DMS79 (cell line): ENCODE data around the gene ABCG1.

Experiments
- DNase-seq: peaks from one replicate; lab custom pipeline; 2025; lab: John Stamatoyannopoulos, UW

Gene ABCG1

GRCh38 chr21:42321231-42321630 is 102.3 kb downstream of the ABCG1 start:
- no peak for DNase-seq

GRCh38 chr21:42321845-42322244 is 102.9 kb downstream of the ABCG1 start:
- DNase-seq = no peak

- DNase-seq = no peak
Observed at GRCh38 chr21:42324896-42325295, 106.0 kb downstream of the ABCG1 start.

- DNase-seq = no peak
Observed at GRCh38 chr21:42330380-42331371, 111.7 kb downstream of the ABCG1 start.

- no peak for DNase-seq
Observed at GRCh38 chr21:42331660-42332059, 112.7 kb downstream of the ABCG1 start.

GRCh38 chr21:42332557-42333317 is 113.8 kb downstream of the ABCG1 start:
- DNase-seq = no peak

GRCh38 chr21:42336054-42336453 is 117.1 kb downstream of the ABCG1 start:
- DNase-seq = no peak

- no peak for DNase-seq
Observed at GRCh38 chr21:42337276-42337675, 118.3 kb downstream of the ABCG1 start.

GRCh38 chr21:42337830-42338728 is 119.1 kb downstream of the ABCG1 start:
- peak; percentile 91 for DNase-seq

GRCh38 chr21:42338729-42339715 is 120.1 kb downstream of the ABCG1 start:
- no peak for DNase-seq

- DNase-seq = no peak
Observed at GRCh38 chr21:42340187-42341050, 121.5 kb downstream of the ABCG1 start.

- no peak for DNase-seq
Observed at GRCh38 chr21:42341776-42342542, 123.0 kb downstream of the ABCG1 start.

- no peak for DNase-seq
Observed at GRCh38 chr21:42343101-42343500, 124.2 kb downstream of the ABCG1 start.

GRCh38 chr21:42343556-42343955 is 124.6 kb downstream of the ABCG1 start:
- no peak for DNase-seq

- DNase-seq = no peak
Observed at GRCh38 chr21:42343963-42344510, 125.1 kb downstream of the ABCG1 start.

GRCh38 chr21:42344631-42345030 is 125.7 kb downstream of the ABCG1 start:
- DNase-seq = no peak

- DNase-seq = no peak
Observed at GRCh38 chr21:42346441-42346840, 127.5 kb downstream of the ABCG1 start.
